ENCODE measurements around the gene ZSWIM4. TPM values are rescaled to one million over a fixed set of nuclear protein-coding genes. Genes with fewer than 3 reads are reported as not detected.
A peak's percentile ranks its signal among the peaks of the same experiment; 100 is the strongest.

The ZSWIM4 gene
- total and polyA plus RNA-seq, 2 of the 4 experiments (the other 2 are of a cell fraction): 2.2 to 6.2 TPM

DNA sequence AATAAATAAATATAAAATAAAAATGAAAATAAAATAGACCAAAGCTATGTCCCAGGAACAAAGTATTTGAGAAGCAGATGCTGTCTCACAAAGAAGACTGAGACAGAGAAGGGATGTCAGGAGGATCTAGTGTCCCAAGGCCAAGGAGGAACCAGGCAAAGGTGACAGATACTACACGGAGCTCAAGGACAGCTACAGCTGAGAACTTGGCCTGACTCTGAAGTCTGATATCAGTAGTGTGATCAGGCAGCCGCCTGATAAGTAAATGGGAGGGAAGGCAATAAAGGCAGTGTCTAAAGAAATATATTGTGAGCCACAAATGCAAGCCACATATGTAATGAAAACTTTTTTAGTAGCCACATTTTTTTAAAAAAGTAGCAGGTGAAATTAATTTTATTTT lies 61.3 kb downstream of the ZSWIM4 start:
- Histone ChIP-seq H3K4me1 (ENCODE audit: control insufficient read depth, insufficient read depth, low read length) (peaks cover 12% of the 10 kb centered on the region), H3K36me3 (ENCODE audit: control insufficient read depth, insufficient read depth, low read length) (no peaks in the 10 kb centered on the region), H2BK120ac (ENCODE audit: low read depth, low read length) (peak overlapping the region; percentile 73), H3K9me3 (ENCODE audit: control insufficient read depth, insufficient read depth, low read length) (no peaks in the 10 kb centered on the region), H2AK5ac (ENCODE audit: low read depth, low read length) (peak overlapping the region; percentile 91), H2BK5ac (ENCODE audit: low read depth, low read length, poor library complexity, severe bottlenecking) (no peak overlapping the region), H3K23ac (ENCODE audit: low read depth, low read length) (no peak overlapping the region; the same call in 1 of the 2 replicates), H3K14ac (replicated peaks; ENCODE audit: low read depth, low read length) (no peak overlapping the region; the same call in 1 of the 2 replicates), H2BK15ac (ENCODE audit: low read depth, low read length) (peak overlapping the region; percentile 97; the same call in 2 of the 3 replicates), H2AK9ac (replicated peaks; ENCODE audit: low read depth, low read length, poor library complexity) (no peak overlapping the region), H3K4ac (ENCODE audit: low read depth, low read length) (peak overlapping the region; percentile 77), H4K91ac (ENCODE audit: insufficient read depth, low read depth, low read length) (peak overlapping the region; percentile 62), H3K4me3 (ENCODE audit: insufficient read depth, low read depth, low read length) (no peak overlapping the region), H2AFZ (replicated peaks; ENCODE audit: low read length, poor library complexity) (peak overlapping the region; percentile 40), H3K9me1 (ENCODE audit: insufficient read depth, low read length) (peaks cover 12% of the 10 kb centered on the region), H3K27ac (ENCODE audit: insufficient read depth, low read length) (no peak overlapping the region), H3K9ac (ENCODE audit: low read depth, low read length) (no peak overlapping the region), H3K4me2 (ENCODE audit: low read depth, low read length) (no peak overlapping the region), H4K8ac (ENCODE audit: low read depth in 2 of 2, low read length in 2 of 2) (0 out of 4 replicates have a peak overlapping the region, but pooled peaks of 1 of the 2 experiments have one; percentile 79), H4K5ac (ENCODE audit: low read depth, low read length) (peak overlapping the region; percentile 90; the same call in 1 of the 2 replicates), H4K20me1 (ENCODE audit: insufficient read depth, low read length) (no peaks in the 10 kb centered on the region), H3K27me3 (ENCODE audit: control insufficient read depth, insufficient read depth, low read length) (no peaks in the 10 kb centered on the region), H3K56ac (ENCODE audit: extremely low read depth, insufficient read depth, low read length) (no peak overlapping the region), H3K18ac (ENCODE audit: low read depth, low read length) (peak overlapping the region; percentile 64; the same call in 1 of the 2 replicates), H3K79me1 (ENCODE audit: low read depth in 1 of 2, low read length in 2 of 2) (peaks cover 9 to 45% of the 10 kb centered on the region in 2 experiments; a peak in 2 of 4 replicates), H2BK20ac (ENCODE audit: low read depth, low read length) (peak overlapping the region; percentile 90)
- ChIA-PET CTCF (no interaction called here), POLR2A (ENCODE audit: unreplicated experiment) (no interaction called here)
- intact Hi-C loops (cut with micrococcal nuclease): no loop called here
- TF ChIP-seq RFX5 (IDR thresholded peaks at IDR 0.05; ENCODE audit: low read depth, low read length): no peak
- no peak for TF ChIP-seq SMC3 (IDR thresholded peaks at IDR 0.05; ENCODE audit: low read depth, low read length)
- no peak for TF ChIP-seq MAFK (IDR thresholded peaks at IDR 0.05; ENCODE audit: low read depth, low read length)
- no peak for TF ChIP-seq POLR2A (IDR thresholded peaks at IDR 0.05; ENCODE audit: low read depth, low read length)
- TF ChIP-seq, protein P1, sequence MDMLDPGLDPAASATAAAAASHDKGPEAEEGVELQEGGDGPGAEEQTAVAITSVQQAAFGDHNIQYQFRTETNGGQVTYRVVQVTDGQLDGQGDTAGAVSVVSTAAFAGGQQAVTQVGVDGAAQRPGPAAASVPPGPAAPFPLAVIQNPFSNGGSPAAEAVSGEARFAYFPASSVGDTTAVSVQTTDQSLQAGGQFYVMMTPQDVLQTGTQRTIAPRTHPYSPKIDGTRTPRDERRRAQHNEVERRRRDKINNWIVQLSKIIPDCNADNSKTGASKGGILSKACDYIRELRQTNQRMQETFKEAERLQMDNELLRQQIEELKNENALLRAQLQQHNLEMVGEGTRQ (IDR thresholded peaks at IDR 0.05; ENCODE audit: low read depth, low read length): no peak
- TF ChIP-seq RAD21 (IDR thresholded peaks at IDR 0.05; ENCODE audit: low read length): no peak
- no peak for TF ChIP-seq BHLHE40 (IDR thresholded peaks at IDR 0.05; ENCODE audit: low read depth, low read length)
- no peak for TF ChIP-seq RCOR1 (IDR thresholded peaks at IDR 0.05; ENCODE audit: insufficient replicate concordance, low read length)
- TF ChIP-seq CHD1 (IDR thresholded peaks at IDR 0.05; ENCODE audit: low read depth, low read length): no peak
- TF ChIP-seq FOS (IDR thresholded peaks at IDR 0.05; ENCODE audit: low read depth, low read length): no peak
- TF ChIP-seq, protein P2, sequence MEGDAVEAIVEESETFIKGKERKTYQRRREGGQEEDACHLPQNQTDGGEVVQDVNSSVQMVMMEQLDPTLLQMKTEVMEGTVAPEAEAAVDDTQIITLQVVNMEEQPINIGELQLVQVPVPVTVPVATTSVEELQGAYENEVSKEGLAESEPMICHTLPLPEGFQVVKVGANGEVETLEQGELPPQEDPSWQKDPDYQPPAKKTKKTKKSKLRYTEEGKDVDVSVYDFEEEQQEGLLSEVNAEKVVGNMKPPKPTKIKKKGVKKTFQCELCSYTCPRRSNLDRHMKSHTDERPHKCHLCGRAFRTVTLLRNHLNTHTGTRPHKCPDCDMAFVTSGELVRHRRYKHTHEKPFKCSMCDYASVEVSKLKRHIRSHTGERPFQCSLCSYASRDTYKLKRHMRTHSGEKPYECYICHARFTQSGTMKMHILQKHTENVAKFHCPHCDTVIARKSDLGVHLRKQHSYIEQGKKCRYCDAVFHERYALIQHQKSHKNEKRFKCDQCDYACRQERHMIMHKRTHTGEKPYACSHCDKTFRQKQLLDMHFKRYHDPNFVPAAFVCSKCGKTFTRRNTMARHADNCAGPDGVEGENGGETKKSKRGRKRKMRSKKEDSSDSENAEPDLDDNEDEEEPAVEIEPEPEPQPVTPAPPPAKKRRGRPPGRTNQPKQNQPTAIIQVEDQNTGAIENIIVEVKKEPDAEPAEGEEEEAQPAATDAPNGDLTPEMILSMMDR (conservative IDR thresholded peaks at IDR 0.05; ENCODE audit: low read depth, low read length): no peak
- TF ChIP-seq CEBPB (IDR thresholded peaks at IDR 0.05; ENCODE audit: low read depth, low read length): no peak
- TF ChIP-seq, protein P3, sequence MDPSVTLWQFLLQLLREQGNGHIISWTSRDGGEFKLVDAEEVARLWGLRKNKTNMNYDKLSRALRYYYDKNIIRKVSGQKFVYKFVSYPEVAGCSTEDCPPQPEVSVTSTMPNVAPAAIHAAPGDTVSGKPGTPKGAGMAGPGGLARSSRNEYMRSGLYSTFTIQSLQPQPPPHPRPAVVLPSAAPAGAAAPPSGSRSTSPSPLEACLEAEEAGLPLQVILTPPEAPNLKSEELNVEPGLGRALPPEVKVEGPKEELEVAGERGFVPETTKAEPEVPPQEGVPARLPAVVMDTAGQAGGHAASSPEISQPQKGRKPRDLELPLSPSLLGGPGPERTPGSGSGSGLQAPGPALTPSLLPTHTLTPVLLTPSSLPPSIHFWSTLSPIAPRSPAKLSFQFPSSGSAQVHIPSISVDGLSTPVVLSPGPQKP (IDR thresholded peaks at IDR 0.05; ENCODE audit: borderline replicate concordance, low read depth, low read length): no peak
- WGBS, 2 experiments (ENCODE audit: extremely low coverage in 2 of 2, insufficient read length in 1 of 2): 60% methylated on average over 1 of the region's 2 CpGs; no CpG with 5 or more reads in 1 of the 2 experiments
- no peak for DNase-seq
- in situ Hi-C loops (cut with MboI; ENCODE audit: low sequenced_read_pairs): loop anchor here (25.0 kb wide), 1 partner anchor 569 kb away; no protein-coding TSS in a partner anchor
- dilution Hi-C loops (cut with HindIII; ENCODE audit: low sequenced_read_pairs, unreplicated experiment): no loop called here
- no TSS peak for BruUV-seq (replicated peaks)
- ATAC-seq (ENCODE audit: low read depth): no peak
